Stimulated activated CD8-positive, alpha-beta memory T cell treated with anti-CD3 and anti-CD28 coated beads, Interleukin-12 subunit alpha, Interleukin-12 subunit beta, amount 100 ng/mL, for 24 hours (primary cell): ENCODE measurements around the gene MSX2.

Source experiments
- DNase-seq: peaks from one replicate; pipeline ENCODE4 v3.0.0-alpha.2; 2020; ENCODE audit errors: extremely low read depth

The MSX2 gene

DNA sequence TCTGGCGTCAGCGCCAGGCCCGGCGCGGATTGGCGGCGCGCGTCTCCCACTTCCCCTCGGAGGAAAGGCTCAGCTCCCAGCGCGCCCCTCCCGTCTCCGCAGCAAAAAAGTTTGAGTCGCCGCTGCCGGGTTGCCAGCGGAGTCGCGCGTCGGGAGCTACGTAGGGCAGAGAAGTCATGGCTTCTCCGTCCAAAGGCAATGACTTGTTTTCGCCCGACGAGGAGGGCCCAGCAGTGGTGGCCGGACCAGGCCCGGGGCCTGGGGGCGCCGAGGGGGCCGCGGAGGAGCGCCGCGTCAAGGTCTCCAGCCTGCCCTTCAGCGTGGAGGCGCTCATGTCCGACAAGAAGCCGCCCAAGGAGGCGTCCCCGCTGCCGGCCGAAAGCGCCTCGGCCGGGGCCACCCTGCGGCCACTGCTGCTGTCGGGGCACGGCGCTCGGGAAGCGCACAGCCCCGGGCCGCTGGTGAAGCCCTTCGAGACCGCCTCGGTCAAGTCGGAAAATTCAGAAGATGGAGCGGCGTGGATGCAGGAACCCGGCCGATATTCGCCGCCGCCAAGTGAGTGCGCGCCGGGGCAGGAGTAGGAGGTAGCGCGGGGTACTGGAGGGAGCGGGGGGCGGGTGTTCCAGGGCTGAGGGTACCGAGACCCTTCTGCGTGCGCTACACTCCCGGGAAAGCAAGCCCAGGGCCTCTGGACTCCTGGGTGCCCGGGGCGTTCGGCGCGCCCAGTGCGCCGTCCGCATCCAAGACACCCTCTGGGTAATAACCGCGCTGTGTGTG, at the start of gene MSX2:
MSX2 (plus strand) TSS at position 99 of the 777 bp plus-strand sequence; CDS start at position 177, 78 bp downstream.
- no peak for DNase-seq

GRCh38 chr5:174675110-174675509, 49.3 kb upstream of the MSX2 start:
- no peak for DNase-seq

- DNase-seq = no peak
Observed at GRCh38 chr5:174675916-174676315, 48.5 kb upstream of the MSX2 start.

GRCh38 chr5:174678107-174678506, 46.3 kb upstream of the MSX2 start:
- no peak for DNase-seq

- DNase-seq = no peak
Observed at GRCh38 chr5:174680901-174681565, 43.3 kb upstream of the MSX2 start.

DNA sequence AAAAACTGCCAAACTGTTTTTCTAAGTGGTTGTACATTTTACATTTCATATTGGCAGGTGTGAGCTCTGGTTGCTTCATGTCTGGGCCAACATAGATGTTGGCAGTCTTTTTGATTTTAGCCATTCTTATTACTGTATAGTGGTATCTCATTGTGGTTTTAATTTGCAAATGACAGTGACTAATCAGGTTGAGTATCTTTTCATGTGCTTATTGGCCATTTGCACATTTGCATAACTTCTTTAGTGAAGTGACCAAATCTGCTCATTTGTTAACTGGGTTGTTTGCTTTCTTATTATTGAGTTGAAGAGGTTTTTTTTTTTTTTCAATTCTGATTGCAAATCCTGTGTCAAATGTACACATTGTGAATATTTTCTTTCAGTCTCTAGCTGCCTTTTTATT, 36.9 kb upstream of the MSX2 start:
- DNase-seq = no peak

DNA sequence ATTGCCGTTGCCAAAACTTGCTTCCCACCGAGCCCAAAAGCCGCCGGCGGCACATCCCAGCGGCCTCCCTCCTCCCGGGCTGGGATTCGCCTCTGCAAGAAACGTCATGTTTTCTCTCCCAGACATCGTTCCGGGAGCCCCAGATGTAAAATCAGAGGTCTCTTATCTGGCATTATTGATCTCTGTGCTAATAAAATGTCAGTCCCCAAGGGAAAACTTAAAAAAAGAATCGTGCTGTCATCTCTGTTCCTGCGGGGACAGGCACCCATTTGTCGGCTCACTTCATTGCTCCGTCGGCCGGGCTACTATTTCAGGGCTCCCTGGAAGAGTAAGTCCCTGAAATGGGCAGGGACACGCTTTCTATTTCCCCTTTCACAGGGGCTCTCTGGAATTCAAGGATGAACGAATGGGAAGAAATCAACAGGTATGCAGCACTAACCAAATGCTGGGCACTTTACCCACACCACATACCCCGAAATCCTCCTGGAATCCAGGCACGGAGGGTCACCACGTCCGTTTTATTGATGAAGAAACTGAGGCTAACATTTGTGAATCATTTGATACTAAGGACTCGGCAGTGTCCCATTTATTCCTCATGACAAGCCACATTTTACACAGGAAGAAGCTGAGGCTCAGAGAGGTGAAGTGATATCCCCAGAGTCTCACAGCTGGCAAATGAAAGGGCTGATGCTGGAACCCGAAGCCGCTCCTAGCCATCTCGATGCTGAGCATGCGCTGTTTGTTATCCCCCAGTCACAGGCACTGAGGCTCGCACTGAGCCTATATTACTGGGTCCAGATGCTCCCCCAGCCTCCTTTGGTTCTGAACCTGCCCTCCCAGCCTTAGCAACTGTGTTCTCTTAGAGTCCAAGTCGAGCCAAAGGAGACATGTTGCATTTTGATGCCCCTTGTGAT, 35.7 kb upstream of the MSX2 start:
- DNase-seq = no peak

GRCh38 chr5:174690271-174690670, 34.1 kb upstream of the MSX2 start:
- DNase-seq = no peak

GRCh38 chr5:174692381-174692780, 32.0 kb upstream of the MSX2 start:
- no peak for DNase-seq

DNA sequence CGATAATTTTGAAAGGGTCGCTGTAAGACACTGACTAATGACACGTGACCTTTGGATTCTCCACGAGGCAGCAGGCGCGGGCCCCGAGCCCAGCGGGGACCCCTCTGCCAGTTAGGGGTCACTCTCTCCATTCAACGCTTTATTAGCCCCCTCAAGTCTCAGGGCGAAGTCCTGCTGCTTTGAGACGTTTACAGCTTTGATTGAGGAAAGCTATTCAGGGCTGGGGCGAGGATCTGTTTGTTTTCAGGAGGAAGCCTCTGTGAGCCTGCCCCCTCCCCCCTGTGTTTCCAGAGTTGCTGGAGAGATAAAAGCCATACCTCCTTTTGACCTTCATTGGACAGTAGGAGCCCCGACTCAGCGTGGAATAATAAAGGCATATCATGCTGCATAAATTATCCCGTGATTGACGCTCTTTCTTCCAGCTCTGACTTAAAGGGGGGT, 31.4 kb upstream of the MSX2 start:
- DNase-seq = no peak

GRCh38 chr5:174693697-174694385, 30.5 kb upstream of the MSX2 start:
- no peak for DNase-seq

DNA sequence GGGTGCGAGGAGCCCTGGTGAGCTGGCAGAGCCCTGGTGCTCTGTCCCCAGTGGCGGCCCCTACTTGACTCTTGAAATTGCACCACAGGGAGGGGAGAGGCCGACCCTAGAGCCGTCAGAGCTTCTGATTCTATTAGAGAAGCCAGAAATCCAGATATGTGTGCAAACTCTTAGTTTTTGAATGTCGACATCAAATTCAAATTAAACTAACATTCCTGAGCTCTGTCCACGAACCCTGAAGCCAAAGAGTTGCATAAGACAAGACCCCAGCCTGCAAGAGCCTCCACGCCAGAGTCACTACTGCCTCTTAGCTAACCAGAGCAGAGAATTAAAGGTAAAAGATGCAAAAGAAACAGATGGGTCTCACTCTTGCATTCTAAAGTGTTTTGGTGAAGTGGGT, 29.8 kb upstream of the MSX2 start:
- no peak for DNase-seq

DNA sequence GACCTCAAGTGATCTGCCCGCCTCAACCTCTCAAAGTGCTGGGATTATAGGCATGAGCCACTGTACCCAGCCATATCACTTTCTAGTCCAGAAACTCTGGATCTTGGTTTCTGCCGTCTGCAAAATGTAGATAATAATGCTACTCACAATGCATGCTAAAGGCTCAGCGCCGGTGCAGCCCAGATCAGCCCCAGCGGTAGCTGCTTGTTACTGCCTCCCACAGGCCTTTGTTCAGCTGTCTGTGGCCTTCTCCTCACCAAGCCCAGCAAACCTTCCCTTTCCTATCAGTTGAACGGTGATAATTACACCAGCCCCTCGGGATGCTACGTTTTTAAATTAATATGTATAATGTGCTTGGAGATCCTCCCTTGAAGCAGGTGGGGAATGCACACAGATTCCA, 26.2 kb upstream of the MSX2 start:
- no peak for DNase-seq

DNA sequence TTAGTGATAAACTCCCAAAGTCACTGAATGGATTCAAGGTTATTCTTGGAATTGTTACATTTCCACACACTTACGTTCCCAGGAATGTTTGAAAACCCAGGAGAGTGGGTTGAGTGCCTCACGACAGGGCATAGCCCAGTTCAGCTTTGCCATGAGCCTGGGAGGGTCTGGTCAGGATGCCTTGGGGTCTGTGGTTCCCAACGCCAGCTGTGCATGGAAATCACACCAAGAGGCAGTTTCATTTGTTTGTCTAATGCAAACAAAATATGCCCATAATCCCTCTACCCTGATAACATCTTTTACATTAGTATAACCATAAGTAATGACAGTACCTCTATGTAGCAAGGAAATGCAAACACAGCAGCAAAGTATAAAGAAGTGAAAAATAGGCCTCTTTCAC, 25.3 kb upstream of the MSX2 start:
- no peak for DNase-seq

- DNase-seq = no peak
Observed at GRCh38 chr5:174706997-174707572, 17.3 kb upstream of the MSX2 start.

GRCh38 chr5:174707671-174708070, 16.7 kb upstream of the MSX2 start:
- DNase-seq = no peak

DNA sequence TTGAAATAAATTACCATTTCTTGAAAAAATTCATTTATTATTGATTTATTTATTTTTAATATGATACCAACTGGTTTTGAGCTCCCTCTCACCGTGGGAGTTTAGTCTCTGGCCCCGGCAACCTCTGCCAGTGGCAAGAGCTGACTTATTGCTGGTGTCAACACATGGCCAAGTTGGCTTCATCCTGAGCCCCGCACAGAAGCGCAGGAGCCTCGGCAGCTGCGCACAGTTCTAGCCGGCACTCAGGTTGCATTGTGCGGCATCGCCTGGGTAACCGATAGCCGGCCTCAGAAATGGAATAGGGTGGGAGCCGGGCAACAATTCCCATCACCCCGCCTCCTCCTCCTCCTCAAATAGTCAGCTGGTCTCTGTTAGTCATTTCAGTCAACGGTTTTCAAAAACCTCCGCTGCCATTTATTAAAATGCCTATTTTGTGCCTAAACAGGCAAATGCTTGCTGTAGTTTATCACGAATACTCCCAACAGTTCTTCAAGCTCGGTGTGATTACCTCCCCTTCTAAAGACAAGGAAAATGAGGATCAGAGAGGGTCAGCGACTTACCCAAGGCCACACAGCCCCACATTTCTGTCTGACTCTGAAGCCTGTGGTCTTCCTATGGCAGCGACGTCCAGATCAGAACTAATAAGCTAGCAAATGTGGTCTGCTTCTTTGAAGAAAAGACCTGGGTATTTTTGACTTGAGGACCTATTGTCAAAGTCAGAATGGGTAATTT, 15.7 kb upstream of the MSX2 start:
- no peak for DNase-seq

GRCh38 chr5:174714751-174715150, 9.6 kb upstream of the MSX2 start:
- DNase-seq = no peak

GRCh38 chr5:174715804-174716203, 8.6 kb upstream of the MSX2 start:
- DNase-seq = no peak

GRCh38 chr5:174717826-174718455, 6.4 kb upstream of the MSX2 start:
- no peak for DNase-seq
